Osteoblast (primary cell): ENCODE results near the gene SUGP2. TPM values are rescaled to one million over a fixed set of nuclear protein-coding genes. Genes with fewer than 3 reads are reported as not detected.

Experiments used
- DNase-seq: peaks from one replicate; pipeline ENCODE4 v3.0.0; 2011; ENCODE audit warnings: low spot score, mixed read lengths; ENCODE audit not compliant: insufficient read length; ENCODE audit errors: missing footprints
- H2AFZ ChIP-seq: 2 replicates; pipeline ENCODE4 v1.6.0; 2011; ENCODE audit warnings: mild to moderate bottlenecking, low read length
- H3K27ac ChIP-seq: 2 replicates; pipeline ENCODE4 v1.5.1; 2011; ENCODE audit warnings: mild to moderate bottlenecking, low read depth, low read length, moderate library complexity
- H3K27me3 ChIP-seq: 2 replicates; pipeline ENCODE4 v1.6.0; 2012; ENCODE audit warnings: mild to moderate bottlenecking, control low read depth, inconsistent platforms, low read length, moderate library complexity; ENCODE audit not compliant: insufficient read depth
- H3K36me3 ChIP-seq: 2 replicates; pipeline ENCODE4 v1.5.1; 2011; ENCODE audit warnings: mild to moderate bottlenecking, low read length, control low read depth, moderate library complexity; ENCODE audit not compliant: insufficient read depth
- H3K4me1 ChIP-seq: 2 replicates; pipeline ENCODE4 v1.5.1; 2011; ENCODE audit warnings: mild to moderate bottlenecking, low read length, control low read depth, moderate library complexity; ENCODE audit not compliant: insufficient read depth
- H3K4me2 ChIP-seq: 2 replicates; pipeline ENCODE4 v1.6.0; 2011; ENCODE audit warnings: mild to moderate bottlenecking, low read length; ENCODE audit not compliant: insufficient read depth
- H3K4me3 ChIP-seq: fragments of 200-600 bp; sonication (generic); 3 replicates; pipeline ENCODE4 v1.5.1; 2012; ENCODE audit warnings: mild to moderate bottlenecking, low read length, inconsistent platforms; ENCODE audit not compliant: insufficient read depth
- H3K79me2 ChIP-seq: 2 replicates; pipeline ENCODE4 v1.6.0; 2012; ENCODE audit warnings: mild to moderate bottlenecking, low read length, control low read depth, inconsistent platforms; ENCODE audit not compliant: insufficient read depth
- H3K9me3 ChIP-seq: 2 replicates; pipeline ENCODE4 v1.5.1; 2011; ENCODE audit warnings: low read depth, low read length, control low read depth
- H4K20me1 ChIP-seq: 2 replicates; pipeline ENCODE4 v1.6.0; 2012; ENCODE audit warnings: mild to moderate bottlenecking, low read length, control low read depth; ENCODE audit not compliant: insufficient read depth
- CTCF ChIP-seq: IDR thresholded peaks from 2 replicates; pipeline ENCODE4 v1.5.1; 2011; ENCODE audit warnings: mild to moderate bottlenecking, low read depth, low read length, moderate library complexity; ENCODE audit errors: extremely low read depth
- total RNA-seq: library from RNA; depleted of rRNA; stranded (reverse); fragments of >200 nt; gene quantifications from 2 replicates; pipeline ENCODE4 v1.2.3, GENCODE V29; 2012

SUGP2 gene
- total RNA-seq, 1 donor = 33.7 TPM

GRCh38 chr19:19032420-19033175 is 719 bp downstream of the SUGP2 start:
- Histone ChIP-seq H3K4me3 (peak overlapping the region; percentile 94), H3K9me3 (no peaks in the 10 kb centered on the region), H3K4me1 (peaks cover 19% of the 10 kb centered on the region), H3K27me3 (no peaks in the 10 kb centered on the region), H2AFZ (peak overlapping the region; percentile 74), H3K4me2 (peak overlapping the region; percentile 100), H4K20me1 (peaks cover 36% of the 10 kb centered on the region), H3K36me3 (peaks cover 30% of the 10 kb centered on the region), H3K79me2 (peaks cover 90% of the 10 kb centered on the region), H3K27ac (peak overlapping the region; percentile 81)
- TF ChIP-seq CTCF = no peak
- DNase-seq = peak; percentile 99

- Histone ChIP-seq H2AFZ (no peak overlapping the region), H3K4me3 (peak overlapping the region; percentile 94), H3K36me3 (peaks cover 36% of the 10 kb centered on the region), H3K27me3 (no peaks in the 10 kb centered on the region), H3K9me3 (no peaks in the 10 kb centered on the region), H4K20me1 (peaks cover 37% of the 10 kb centered on the region), H3K79me2 (peaks cover 89% of the 10 kb centered on the region), H3K27ac (peak overlapping the region; percentile 81), H3K4me1 (peaks cover 19% of the 10 kb centered on the region), H3K4me2 (peak overlapping the region; percentile 100)
- no peak for TF ChIP-seq CTCF
- no peak for DNase-seq
Measured at GRCh38 chr19:19031891-19032290, 1.4 kb downstream of the SUGP2 start.

- TF ChIP-seq CTCF = no peak
- Histone ChIP-seq H4K20me1 (peaks cover 35% of the 10 kb centered on the region), H3K36me3 (peaks cover 67% of the 10 kb centered on the region), H3K27ac (no peak overlapping the region), H3K4me3 (no peak overlapping the region), H3K79me2 (peaks cover 94% of the 10 kb centered on the region), H3K4me1 (peaks cover 18% of the 10 kb centered on the region), H3K4me2 (no peak overlapping the region), H3K27me3 (no peaks in the 10 kb centered on the region), H3K9me3 (no peaks in the 10 kb centered on the region), H2AFZ (no peak overlapping the region)
- no peak for DNase-seq
Measured at GRCh38 chr19:19028526-19028925, 4.8 kb downstream of the SUGP2 start.

- no peak overlapping the region for H2AFZ ChIP-seq
- peaks cover 37% of the 10 kb centered on the region for H4K20me1 ChIP-seq
- H3K4me2 ChIP-seq = no peak overlapping the region
- H3K36me3 ChIP-seq = peaks cover 79% of the 10 kb centered on the region
- peaks cover 16% of the 10 kb centered on the region for H3K4me1 ChIP-seq
- H3K9me3 ChIP-seq = no peaks in the 10 kb centered on the region
- DNase-seq = no peak
- peak overlapping the region; percentile 60 for H3K27ac ChIP-seq
- no peak overlapping the region for H3K4me3 ChIP-seq
- H3K27me3 ChIP-seq = no peaks in the 10 kb centered on the region
- H3K79me2 ChIP-seq = peaks cover 97% of the 10 kb centered on the region
- TF ChIP-seq CTCF = no peak
Measured at GRCh38 chr19:19027228-19027627, 6.1 kb downstream of the SUGP2 start.
